ENCODE data around the gene NRF1.

- TF ChIP-seq CTCF (IDR thresholded peaks at IDR 0.05), result no peak
- TF ChIP-seq POLR2AphosphoS5 (IDR thresholded peaks at IDR 0.05; ENCODE audit: insufficient read depth in 1 of 2, low read depth in 1 of 2), result no peak
Observed at GRCh38 chr7:129574487-129574886, 37.0 kb upstream of the NRF1 start.

All from vagina (tissue), 2 donors.